Measurements from ENCODE around the gene EDA2R.

DNA sequence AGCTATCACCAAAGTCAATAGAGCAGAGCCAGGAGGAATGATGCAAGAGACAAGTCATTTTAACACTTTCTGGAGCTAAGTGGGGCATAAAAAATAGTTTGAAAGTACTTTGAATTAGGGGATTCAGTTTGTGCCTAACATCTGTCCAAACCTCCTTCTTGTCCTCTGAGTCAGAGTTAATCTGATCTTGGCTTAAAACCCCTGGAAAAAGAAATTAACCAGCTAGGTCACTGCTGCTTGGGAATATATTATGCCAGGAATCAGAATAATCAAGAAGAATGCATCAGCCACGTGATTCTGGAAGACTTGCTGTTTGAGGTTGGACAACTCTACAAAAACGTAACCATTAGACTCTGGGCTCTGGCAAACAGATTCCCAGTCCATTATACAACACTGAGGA, 45.3 kb upstream of the EDA2R start:
- TF ChIP-seq, protein P1, sequence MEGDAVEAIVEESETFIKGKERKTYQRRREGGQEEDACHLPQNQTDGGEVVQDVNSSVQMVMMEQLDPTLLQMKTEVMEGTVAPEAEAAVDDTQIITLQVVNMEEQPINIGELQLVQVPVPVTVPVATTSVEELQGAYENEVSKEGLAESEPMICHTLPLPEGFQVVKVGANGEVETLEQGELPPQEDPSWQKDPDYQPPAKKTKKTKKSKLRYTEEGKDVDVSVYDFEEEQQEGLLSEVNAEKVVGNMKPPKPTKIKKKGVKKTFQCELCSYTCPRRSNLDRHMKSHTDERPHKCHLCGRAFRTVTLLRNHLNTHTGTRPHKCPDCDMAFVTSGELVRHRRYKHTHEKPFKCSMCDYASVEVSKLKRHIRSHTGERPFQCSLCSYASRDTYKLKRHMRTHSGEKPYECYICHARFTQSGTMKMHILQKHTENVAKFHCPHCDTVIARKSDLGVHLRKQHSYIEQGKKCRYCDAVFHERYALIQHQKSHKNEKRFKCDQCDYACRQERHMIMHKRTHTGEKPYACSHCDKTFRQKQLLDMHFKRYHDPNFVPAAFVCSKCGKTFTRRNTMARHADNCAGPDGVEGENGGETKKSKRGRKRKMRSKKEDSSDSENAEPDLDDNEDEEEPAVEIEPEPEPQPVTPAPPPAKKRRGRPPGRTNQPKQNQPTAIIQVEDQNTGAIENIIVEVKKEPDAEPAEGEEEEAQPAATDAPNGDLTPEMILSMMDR (IDR thresholded peaks at IDR 0.05; ENCODE audit: low read depth, low read length, poor library complexity, severe bottlenecking): no peak
- TF ChIP-seq EZH2phosphoT487 (IDR thresholded peaks at IDR 0.05; ENCODE audit: borderline replicate concordance, low read length): no peak
